CD4-positive, alpha-beta T cell treated with Interleukin-21 for 1 hour (primary cell): Measurements from ENCODE around the gene FIGN.

ENCODE experiments used
- DNase-seq: peaks from one replicate; pipeline ENCODE4 v3.0.0-alpha.2; 2020

FIGN gene

GRCh38 chr2:163735685-163736432 lies at the start of gene FIGN:
FIGN (minus strand) TSS chr2:163736008; CDS start chr2:163734927, 1,081 bp downstream.
- DNase-seq, result no peak

- no peak for DNase-seq
These were observed 49.4 kb upstream of the FIGN start for GRCh38 chr2:163785162-163785561.

- DNase-seq, result no peak
These were observed 44.3 kb upstream of the FIGN start for GRCh38 chr2:163779970-163780597.

GRCh38 chr2:163778045-163778781 lies 42.4 kb upstream of the FIGN start:
- no peak for DNase-seq

DNA sequence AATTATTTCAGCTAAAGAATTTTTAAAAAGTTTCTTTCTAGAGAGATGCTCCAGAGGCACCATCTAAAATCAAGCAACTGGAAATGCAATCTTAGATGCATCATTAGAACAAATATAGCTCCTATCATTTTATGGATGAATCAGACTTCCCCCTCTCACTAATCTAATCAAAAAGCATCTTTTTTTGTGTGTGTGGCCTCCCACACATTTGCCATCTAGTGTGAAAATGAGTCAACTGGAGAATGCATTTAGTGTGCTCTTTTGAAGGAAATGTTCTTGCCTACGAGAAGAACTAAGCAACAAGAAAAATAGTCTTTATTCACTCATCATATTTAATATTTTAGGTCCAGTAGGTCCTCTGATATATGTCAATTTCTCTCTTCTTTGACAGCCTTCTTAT lies 39.5 kb upstream of the FIGN start:
- DNase-seq, result no peak

DNA sequence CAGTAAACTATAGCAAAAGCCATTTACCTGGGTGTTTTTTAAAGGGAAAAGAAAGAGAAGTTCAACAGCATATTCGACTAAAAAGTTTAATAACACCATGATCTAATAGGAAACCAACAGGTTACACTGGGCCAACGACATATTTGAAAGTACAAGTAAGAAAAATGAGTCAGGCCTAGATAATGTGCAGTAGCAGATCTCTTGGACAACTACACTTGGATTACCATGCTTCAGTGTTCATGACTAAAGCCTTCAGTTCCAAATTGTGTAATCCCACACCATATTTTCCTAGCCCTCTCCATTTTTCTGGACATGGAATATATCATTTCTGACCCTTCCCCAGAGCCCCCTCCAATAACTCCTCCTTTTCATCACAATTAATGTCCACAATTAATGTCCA lies 39.1 kb upstream of the FIGN start:
- DNase-seq, result no peak

GRCh38 chr2:163773276-163773675 lies 37.5 kb upstream of the FIGN start:
- no peak for DNase-seq

- DNase-seq, result no peak
These were observed 35.8 kb upstream of the FIGN start for GRCh38 chr2:163771596-163771995.

- no peak for DNase-seq
These were observed 33.3 kb upstream of the FIGN start for GRCh38 chr2:163768881-163769695.

GRCh38 chr2:163767097-163767496 lies 31.3 kb upstream of the FIGN start:
- no peak for DNase-seq

GRCh38 chr2:163764566-163764965 lies 28.8 kb upstream of the FIGN start:
- DNase-seq, result no peak

DNA sequence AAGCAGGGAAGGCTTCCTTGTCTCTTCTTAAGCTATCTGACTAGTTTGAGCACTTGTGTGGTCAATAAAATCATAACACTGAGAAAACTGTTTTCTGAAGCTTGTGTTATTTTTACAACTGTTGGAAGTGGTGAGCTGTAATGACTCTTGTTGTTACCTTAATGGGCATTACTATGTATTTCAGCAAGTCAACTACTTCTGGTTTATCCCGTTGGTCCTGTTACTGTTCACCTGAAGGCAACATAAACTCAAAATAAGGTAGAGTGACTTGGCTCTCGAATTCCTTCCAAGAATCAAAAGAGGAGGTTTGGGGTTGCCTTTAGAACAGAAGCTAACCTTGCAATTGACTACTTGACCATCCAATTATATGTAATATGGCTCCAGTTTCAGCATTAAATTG lies 23.2 kb upstream of the FIGN start:
- no peak for DNase-seq

GRCh38 chr2:163757814-163758213 lies 22.0 kb upstream of the FIGN start:
- no peak for DNase-seq

- DNase-seq, result no peak
These were observed 20.8 kb upstream of the FIGN start for GRCh38 chr2:163756588-163756987.

GRCh38 chr2:163755366-163755765 lies 19.6 kb upstream of the FIGN start:
- DNase-seq, result no peak

GRCh38 chr2:163753726-163754125 lies 17.9 kb upstream of the FIGN start:
- no peak for DNase-seq

GRCh38 chr2:163752267-163752666 lies 16.5 kb upstream of the FIGN start:
- DNase-seq, result no peak

DNA sequence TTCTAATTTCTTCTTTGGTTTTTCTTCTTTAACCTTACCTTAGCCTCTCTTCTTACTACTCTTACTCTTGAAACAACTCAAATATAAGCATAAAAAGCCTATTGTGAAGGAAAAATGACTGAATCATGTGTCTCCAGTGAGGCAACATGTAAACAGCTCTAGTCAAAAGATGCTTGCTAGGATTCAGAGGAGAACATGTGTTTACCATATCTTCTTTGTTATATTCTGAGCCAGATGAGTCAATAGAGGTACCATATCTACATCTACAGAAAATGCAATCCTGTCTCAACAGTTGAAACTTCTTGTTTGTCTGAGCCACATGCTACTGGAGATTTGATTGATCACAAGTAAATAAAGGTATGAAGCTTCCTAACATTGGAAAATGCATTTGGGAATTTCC lies 15.9 kb upstream of the FIGN start:
- DNase-seq, result no peak

- no peak for DNase-seq
These were observed 12.6 kb upstream of the FIGN start for GRCh38 chr2:163748420-163748819.

DNA sequence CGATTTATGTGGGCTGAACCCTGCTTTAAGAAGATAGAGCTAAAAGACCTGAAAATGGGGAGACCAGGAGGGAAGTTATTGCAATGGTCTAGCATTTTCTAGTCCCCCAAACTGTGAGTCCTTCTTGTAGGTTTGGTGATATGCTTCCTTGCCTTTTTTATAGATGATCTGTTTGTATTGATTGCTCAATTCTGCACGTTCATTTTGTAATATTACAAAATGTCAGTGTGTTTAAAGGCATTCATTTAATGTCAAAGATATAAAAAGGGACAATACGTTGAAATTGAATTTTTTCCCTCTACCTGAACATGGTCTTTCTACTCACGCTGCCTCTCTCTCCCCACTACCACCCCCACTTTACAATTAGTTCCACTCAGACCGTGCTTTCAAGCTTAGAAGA lies 5.6 kb upstream of the FIGN start:
- DNase-seq, result no peak

DNA sequence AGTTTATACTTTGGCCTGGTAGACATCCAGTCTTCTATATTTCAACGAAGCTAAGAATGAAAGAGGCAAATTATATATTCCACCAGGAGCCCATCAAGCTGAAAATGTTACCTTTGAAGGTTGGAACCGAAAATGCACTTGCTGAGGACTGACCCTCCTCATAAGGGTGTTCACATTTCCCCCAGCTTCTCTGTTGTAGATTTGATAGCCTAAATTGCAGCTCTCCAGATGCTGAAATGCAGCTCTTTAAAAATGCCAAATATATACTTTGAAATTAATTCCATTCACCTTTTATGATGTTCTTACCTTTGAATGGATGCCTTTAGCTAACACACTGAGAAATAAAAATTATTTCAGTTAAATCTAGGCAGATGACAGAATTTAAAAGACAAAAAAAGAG lies 1.8 kb upstream of the FIGN start:
- DNase-seq, result no peak

GRCh38 chr2:163737190-163737439 lies 1.3 kb upstream of the FIGN start:
- no peak for DNase-seq

DNA sequence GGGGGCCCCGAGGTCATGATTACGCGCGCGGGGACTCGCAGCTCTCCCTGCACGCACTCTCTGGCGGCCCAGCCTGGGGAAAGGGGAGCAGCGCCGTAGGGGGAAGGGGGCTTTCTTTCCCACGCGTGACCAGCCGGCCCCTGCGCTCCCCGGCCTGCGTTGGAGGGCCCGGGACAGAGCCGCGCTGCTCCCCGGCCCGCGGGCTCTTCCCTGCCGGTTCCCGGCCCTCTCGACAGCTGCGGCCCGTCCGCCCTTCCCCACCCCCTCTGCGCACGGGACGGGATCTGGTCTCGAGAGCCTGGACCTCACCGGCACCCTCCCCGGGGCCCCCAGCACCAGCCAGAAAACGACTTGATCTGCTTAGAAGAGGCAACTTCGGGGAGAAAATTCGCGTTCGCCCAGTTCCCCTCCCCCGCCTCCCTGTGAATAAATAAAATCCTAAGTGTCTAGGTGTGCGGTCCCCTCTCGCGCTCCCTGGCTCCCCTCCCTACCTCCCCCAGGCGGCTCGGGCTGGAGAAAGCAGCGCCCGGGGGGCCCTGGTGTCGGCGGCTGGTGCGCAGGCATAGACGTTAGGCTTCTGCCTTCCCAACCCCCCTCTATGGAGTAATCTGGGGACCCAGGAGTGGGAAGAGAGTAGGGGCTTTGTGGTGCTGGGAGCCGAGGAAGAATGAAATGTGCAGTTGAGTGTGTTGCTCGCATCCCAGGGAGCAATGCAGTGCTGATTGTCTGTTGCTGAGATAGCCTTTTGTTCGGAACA lies 803 bp upstream of the FIGN start:
- DNase-seq, result no peak
